GM23338 (cell line): ENCODE results near the gene HGFAC. TPM values are rescaled to one million over a fixed set of nuclear protein-coding genes. Genes with fewer than 3 reads are reported as not detected.

ENCODE experiments used
- ATAC-seq: fragments of 200-7000 bp; cut with Tn5 transposase; 3 replicates; pipeline ENCODE4 v1.9.1; 2020
- DNase-seq: peaks from one replicate; pipeline ENCODE4 v3.0.0-alpha.2; 2015; ENCODE audit warnings: low spot score
- H2AFZ ChIP-seq: fragments of 200-600 bp; sonication (generic); 2 replicates; pipeline ENCODE4 v1.8.0; 2016; ENCODE audit warnings: antibody characterized with exemption, mild to moderate bottlenecking, moderate library complexity
- H3F3A ChIP-seq: fragments of 200-600 bp; sonication (generic); replicated peaks from 2 replicates; pipeline ENCODE4 v1.8.0; 2017; ENCODE audit warnings: antibody characterized with exemption, mixed run types, low read depth
- H3K27ac ChIP-seq: fragments of 200-600 bp; sonication (generic); 2 replicates; pipeline ENCODE4 v1.6.1; 2016; ENCODE audit warnings: low read depth
- H3K27me3 ChIP-seq: fragments of 200-600 bp; sonication (generic); 2 replicates; pipeline ENCODE4 v1.8.0; 2016; ENCODE audit warnings: mild to moderate bottlenecking, mixed run types, moderate library complexity; ENCODE audit not compliant: insufficient read depth
- H3K36me3 ChIP-seq: fragments of 200-600 bp; sonication (generic); 2 replicates; pipeline ENCODE4 v1.8.0; 2016; ENCODE audit warnings: mild to moderate bottlenecking; ENCODE audit not compliant: insufficient read depth
- H3K4me1 ChIP-seq: fragments of 200-600 bp; sonication (generic); 2 replicates; pipeline ENCODE4 v1.8.0; 2016; ENCODE audit warnings: mild to moderate bottlenecking, moderate library complexity; ENCODE audit not compliant: insufficient read depth
- H3K4me2 ChIP-seq: fragments of 200-600 bp; sonication (generic); 2 replicates; pipeline ENCODE4 v1.7.1; 2017; ENCODE audit warnings: mixed run types
- H3K4me3 ChIP-seq: fragments of 200-600 bp; sonication (generic); 2 replicates; pipeline ENCODE4 v1.6.1; 2016; ENCODE audit warnings: mixed run types
- H3K79me2 ChIP-seq: fragments of 200-600 bp; sonication (generic); replicated peaks from 2 replicates; pipeline ENCODE4 v1.8.0; 2017; ENCODE audit warnings: mild to moderate bottlenecking; ENCODE audit not compliant: insufficient read depth
- H3K9me2 ChIP-seq: fragments of 200-600 bp; sonication (generic); 2 replicates; pipeline ENCODE4 v1.8.0; 2017; ENCODE audit not compliant: insufficient read depth
- H4K20me1 ChIP-seq: fragments of 200-600 bp; sonication (generic); replicated peaks from 2 replicates; pipeline ENCODE4 v1.8.0; 2017; ENCODE audit warnings: mild to moderate bottlenecking; ENCODE audit not compliant: insufficient read depth
- H3K27ac Mint-ChIP-seq: 2 replicates; pipeline ENCODE4 v1.8.0; 2020; ENCODE audit warnings: inconsistent platforms, mild to moderate bottlenecking, moderate library complexity, mixed read lengths
- H3K27me3 Mint-ChIP-seq: 3 replicates; pipeline ENCODE4 v1.8.0; 2022; ENCODE audit warnings: low read depth, mild to moderate bottlenecking, moderate library complexity, mixed read lengths, inconsistent platforms; ENCODE audit not compliant: insufficient read depth, poor library complexity
- H3K36me3 Mint-ChIP-seq: 3 replicates; pipeline ENCODE4 v1.8.0; 2021; ENCODE audit warnings: low read depth, mild to moderate bottlenecking, inconsistent platforms, moderate library complexity, mixed read lengths
- H3K4me1 Mint-ChIP-seq: 3 replicates; pipeline ENCODE4 v1.8.0; 2020; ENCODE audit warnings: mild to moderate bottlenecking, inconsistent platforms, mixed read lengths
- H3K4me3 Mint-ChIP-seq: 3 replicates; pipeline ENCODE4 v1.8.0; 2021; ENCODE audit warnings: moderate library complexity, mild to moderate bottlenecking, inconsistent platforms, mixed read lengths
- H3K9me3 Mint-ChIP-seq: 3 replicates; pipeline ENCODE4 v1.8.0; 2020; ENCODE audit warnings: moderate library complexity, mild to moderate bottlenecking, inconsistent platforms, mixed read lengths
- CREB1 ChIP-seq: fragments of 250-450 bp; sonication (Bioruptor Pico); IDR thresholded peaks from 2 replicates; pipeline ENCODE4 v1.5.0; 2020; ENCODE audit warnings: low read depth, mild to moderate bottlenecking, moderate library complexity
- ETS1 ChIP-seq: IDR thresholded peaks from 2 replicates; pipeline ENCODE4 v1.6.1; 2016; ENCODE audit warnings: antibody characterized with exemption
- EZH2phosphoT487 ChIP-seq: fragments of 200-600 bp; sonication (generic); IDR thresholded peaks from one replicate; pipeline ENCODE4 v1.8.1; 2018; ENCODE audit warnings: antibody characterized with exemption; ENCODE audit not compliant: unreplicated experiment
- JUNB ChIP-seq: IDR thresholded peaks from one replicate; pipeline ENCODE4 v1.6.1; 2016; ENCODE audit warnings: antibody characterized with exemption; ENCODE audit not compliant: unreplicated experiment
- ZNF114 ChIP-seq: fragments of 250-450 bp; sonication (Bioruptor Pico); IDR thresholded peaks from 2 replicates; pipeline ENCODE4 v1.5.0; 2020; ENCODE audit warnings: mild to moderate bottlenecking, moderate library complexity
- ZNF331 ChIP-seq: fragments of 250-450 bp; sonication (Bioruptor Pico); IDR thresholded peaks from 2 replicates; pipeline ENCODE4 v1.5.0; 2020; ENCODE audit warnings: low read depth, mild to moderate bottlenecking, moderate library complexity
- polyA plus RNA-seq: library from polyadenylated mRNA; unstranded; fragments of >200 nt; fragmentation: Nextera tagmentation; extraction: Ambion mirVana; gene quantifications from 2 replicates; pipeline ENCODE4 v1.2.1, GENCODE V29; 2016
- total RNA-seq: library from RNA; depleted of rRNA; stranded (reverse); fragments of >200 nt; shearing (Covaris generic); gene quantifications from 2 replicates; pipeline ENCODE4 v1.2.3, GENCODE V29; 2014
- TF ChIP-seq, protein P1 (sequence below), 2 experiments: fragments of 200-600 bp in 1 of 2; sonication (generic) in 1 of 2; conservative IDR thresholded peaks; 2 replicates each; pipeline versions ENCODE4 v1.5.1 to v1.6.1; 2016 to 2017; ENCODE audit warnings: antibody characterized with exemption in 2 of 2, low read depth in 2 of 2, mild to moderate bottlenecking in 2 of 2, moderate library complexity in 1 of 2
- TF ChIP-seq, protein P2 (sequence below): IDR thresholded peaks from one replicate; pipeline ENCODE4 v1.6.1; 2018; ENCODE audit warnings: antibody characterized with exemption; ENCODE audit not compliant: unreplicated experiment

Gene HGFAC
- total and polyA plus RNA-seq, 2 experiments from 2014 or later = 0.94 TPM; not detected in 1

- Histone ChIP-seq H3K27ac (no peak overlapping the region), H3K4me3 (no peak overlapping the region), H2AFZ (no peak overlapping the region), H4K20me1 (no peaks in the 10 kb centered on the region), H3K27me3 (no peaks in the 10 kb centered on the region), H3K9me2 (no peaks in the 10 kb centered on the region), H3K4me1 (no peaks in the 10 kb centered on the region), H3K36me3 (no peaks in the 10 kb centered on the region), H3K4me2 (no peak overlapping the region), H3F3A (no peaks in the 10 kb centered on the region), H3K79me2 (no peaks in the 10 kb centered on the region)
- TF ChIP-seq CREB1 = no peak
- TF ChIP-seq, protein P1, sequence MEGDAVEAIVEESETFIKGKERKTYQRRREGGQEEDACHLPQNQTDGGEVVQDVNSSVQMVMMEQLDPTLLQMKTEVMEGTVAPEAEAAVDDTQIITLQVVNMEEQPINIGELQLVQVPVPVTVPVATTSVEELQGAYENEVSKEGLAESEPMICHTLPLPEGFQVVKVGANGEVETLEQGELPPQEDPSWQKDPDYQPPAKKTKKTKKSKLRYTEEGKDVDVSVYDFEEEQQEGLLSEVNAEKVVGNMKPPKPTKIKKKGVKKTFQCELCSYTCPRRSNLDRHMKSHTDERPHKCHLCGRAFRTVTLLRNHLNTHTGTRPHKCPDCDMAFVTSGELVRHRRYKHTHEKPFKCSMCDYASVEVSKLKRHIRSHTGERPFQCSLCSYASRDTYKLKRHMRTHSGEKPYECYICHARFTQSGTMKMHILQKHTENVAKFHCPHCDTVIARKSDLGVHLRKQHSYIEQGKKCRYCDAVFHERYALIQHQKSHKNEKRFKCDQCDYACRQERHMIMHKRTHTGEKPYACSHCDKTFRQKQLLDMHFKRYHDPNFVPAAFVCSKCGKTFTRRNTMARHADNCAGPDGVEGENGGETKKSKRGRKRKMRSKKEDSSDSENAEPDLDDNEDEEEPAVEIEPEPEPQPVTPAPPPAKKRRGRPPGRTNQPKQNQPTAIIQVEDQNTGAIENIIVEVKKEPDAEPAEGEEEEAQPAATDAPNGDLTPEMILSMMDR (conservative IDR thresholded peaks at IDR 0.05; ENCODE audit: low read depth in 2 of 2) = peak; percentile 49 to 67
- no peak for TF ChIP-seq ZNF114 (CRISPR knock-in tag)
- TF ChIP-seq ETS1 = no peak
- TF ChIP-seq, protein P2, sequence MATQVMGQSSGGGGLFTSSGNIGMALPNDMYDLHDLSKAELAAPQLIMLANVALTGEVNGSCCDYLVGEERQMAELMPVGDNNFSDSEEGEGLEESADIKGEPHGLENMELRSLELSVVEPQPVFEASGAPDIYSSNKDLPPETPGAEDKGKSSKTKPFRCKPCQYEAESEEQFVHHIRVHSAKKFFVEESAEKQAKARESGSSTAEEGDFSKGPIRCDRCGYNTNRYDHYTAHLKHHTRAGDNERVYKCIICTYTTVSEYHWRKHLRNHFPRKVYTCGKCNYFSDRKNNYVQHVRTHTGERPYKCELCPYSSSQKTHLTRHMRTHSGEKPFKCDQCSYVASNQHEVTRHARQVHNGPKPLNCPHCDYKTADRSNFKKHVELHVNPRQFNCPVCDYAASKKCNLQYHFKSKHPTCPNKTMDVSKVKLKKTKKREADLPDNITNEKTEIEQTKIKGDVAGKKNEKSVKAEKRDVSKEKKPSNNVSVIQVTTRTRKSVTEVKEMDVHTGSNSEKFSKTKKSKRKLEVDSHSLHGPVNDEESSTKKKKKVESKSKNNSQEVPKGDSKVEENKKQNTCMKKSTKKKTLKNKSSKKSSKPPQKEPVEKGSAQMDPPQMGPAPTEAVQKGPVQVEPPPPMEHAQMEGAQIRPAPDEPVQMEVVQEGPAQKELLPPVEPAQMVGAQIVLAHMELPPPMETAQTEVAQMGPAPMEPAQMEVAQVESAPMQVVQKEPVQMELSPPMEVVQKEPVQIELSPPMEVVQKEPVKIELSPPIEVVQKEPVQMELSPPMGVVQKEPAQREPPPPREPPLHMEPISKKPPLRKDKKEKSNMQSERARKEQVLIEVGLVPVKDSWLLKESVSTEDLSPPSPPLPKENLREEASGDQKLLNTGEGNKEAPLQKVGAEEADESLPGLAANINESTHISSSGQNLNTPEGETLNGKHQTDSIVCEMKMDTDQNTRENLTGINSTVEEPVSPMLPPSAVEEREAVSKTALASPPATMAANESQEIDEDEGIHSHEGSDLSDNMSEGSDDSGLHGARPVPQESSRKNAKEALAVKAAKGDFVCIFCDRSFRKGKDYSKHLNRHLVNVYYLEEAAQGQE = no peak
- TF ChIP-seq EZH2phosphoT487 = no peak
- no peak for TF ChIP-seq ZNF331 (CRISPR knock-in tag)
- TF ChIP-seq JUNB = no peak
- Mint-ChIP-seq H3K4me1 (peaks cover 4% of the 10 kb centered on the region; the same call in 2 of the 3 replicates), H3K27ac (no peak overlapping the region), H3K27me3 (peaks cover 14% of the 10 kb centered on the region), H3K9me3 (no peaks in the 10 kb centered on the region), H3K4me3 (no peak overlapping the region), H3K36me3 (no peaks in the 10 kb centered on the region)
- DNase-seq (peak; percentile 41), ATAC-seq (peak; percentile 45)
These were observed 23.6 kb upstream of the HGFAC start for GRCh38 chr4:3418029-3418762.
